H9 (cell line): Measurements from ENCODE around the gene SNAI3. TPM values are rescaled to one million over a fixed set of nuclear protein-coding genes. Genes with fewer than 3 reads are reported as not detected.

Experiments used
- DNase-seq: peaks from one replicate; pipeline ENCODE4 v3.0.0-alpha.2; 2017
- H2AFZ ChIP-seq: one replicate; pipeline ENCODE4 v1.6.1; 2013; ENCODE audit warnings: mild to moderate bottlenecking, low read length, control low read depth, moderate library complexity
- H2AK5ac ChIP-seq: 2 replicates; pipeline ENCODE4 v1.6.1; 2013; ENCODE audit warnings: low read length, control low read depth, mixed read lengths; ENCODE audit not compliant: insufficient read length
- H2BK120ac ChIP-seq: one replicate; pipeline ENCODE4 v1.6.1; 2013; ENCODE audit warnings: low read depth, mild to moderate bottlenecking, low read length, control low read depth, inconsistent platforms; ENCODE audit not compliant: poor library complexity, severe bottlenecking
- H2BK12ac ChIP-seq: 2 replicates; pipeline ENCODE4 v1.6.1; 2013; ENCODE audit warnings: low read length, control low read depth, mixed read lengths, low read depth; ENCODE audit not compliant: insufficient read length
- H2BK15ac ChIP-seq: 2 replicates; pipeline ENCODE4 v1.6.1; 2013; ENCODE audit warnings: low read depth, low read length, control low read depth
- H2BK20ac ChIP-seq: one replicate; pipeline ENCODE4 v1.6.1; 2013; ENCODE audit warnings: low read depth, mild to moderate bottlenecking, low read length, control low read depth, inconsistent platforms; ENCODE audit not compliant: poor library complexity, severe bottlenecking
- H2BK5ac ChIP-seq: 2 replicates; pipeline ENCODE4 v1.6.1; 2013; ENCODE audit warnings: low read length, control low read depth, mixed read lengths; ENCODE audit not compliant: insufficient read length
- H3K14ac ChIP-seq: 2 replicates; pipeline ENCODE4 v1.6.1; 2013; ENCODE audit warnings: low read length, control low read depth; ENCODE audit not compliant: insufficient read depth
- H3K18ac ChIP-seq: 2 replicates; pipeline ENCODE4 v1.6.1; 2013; ENCODE audit warnings: low read depth, mild to moderate bottlenecking, mixed read lengths, low read length, control low read depth; ENCODE audit not compliant: insufficient read length
- H3K23ac ChIP-seq: 2 replicates; pipeline ENCODE4 v1.6.1; 2013; ENCODE audit warnings: low read length, control low read depth, mixed read lengths, low read depth; ENCODE audit not compliant: insufficient read length
- H3K23me2 ChIP-seq: 2 replicates; pipeline ENCODE4 v1.6.1; 2013; ENCODE audit warnings: low read depth, mild to moderate bottlenecking, mixed read lengths, low read length, control low read depth; ENCODE audit not compliant: insufficient read length, poor library complexity, severe bottlenecking
- H3K27ac ChIP-seq: 2 replicates; pipeline ENCODE4 v1.5.1; 2013; ENCODE audit warnings: low read length, control low read depth, mixed read lengths, low read depth; ENCODE audit not compliant: insufficient read length
- H3K27me3 ChIP-seq: 2 replicates; pipeline ENCODE4 v1.6.1; 2013; ENCODE audit warnings: low read length, control low read depth, inconsistent platforms; ENCODE audit not compliant: insufficient read depth
- H3K4ac ChIP-seq: 2 replicates; pipeline ENCODE4 v1.6.1; 2013; ENCODE audit warnings: low read depth, mild to moderate bottlenecking, control low read depth, inconsistent platforms, low read length, moderate library complexity
- H3K4me1 ChIP-seq: 2 replicates; pipeline ENCODE4 v1.6.1; 2013; ENCODE audit warnings: low read length, control low read depth, inconsistent platforms; ENCODE audit not compliant: insufficient read depth
- H3K4me2 ChIP-seq: 2 replicates; pipeline ENCODE4 v1.6.1; 2013; ENCODE audit warnings: low read length, control low read depth, mixed read lengths; ENCODE audit not compliant: insufficient read length, insufficient read depth
- H3K56ac ChIP-seq: 2 replicates; pipeline ENCODE4 v1.6.1; 2013; ENCODE audit warnings: low read depth, mild to moderate bottlenecking, mixed read lengths, low read length, control low read depth; ENCODE audit not compliant: insufficient read length
- H3K79me1 ChIP-seq: 2 replicates; pipeline ENCODE4 v1.6.1; 2013; ENCODE audit warnings: low read depth, mild to moderate bottlenecking, moderate library complexity, low read length, control low read depth, inconsistent platforms; ENCODE audit not compliant: insufficient read depth, poor library complexity, severe bottlenecking
- H3K79me2 ChIP-seq: 2 replicates; pipeline ENCODE4 v1.6.1; 2013; ENCODE audit warnings: low read length, control low read depth, inconsistent platforms; ENCODE audit not compliant: insufficient read depth
- H3K9ac ChIP-seq: 2 replicates; pipeline ENCODE4 v1.6.1; 2013; ENCODE audit warnings: low read length, control low read depth, mixed read lengths; ENCODE audit not compliant: insufficient read length; ENCODE audit errors: extremely low read depth
- H3K9me3 ChIP-seq: one replicate; pipeline ENCODE4 v1.6.1; 2013; ENCODE audit warnings: low read depth, low read length, inconsistent platforms; ENCODE audit not compliant: control insufficient read depth
- H3T11ph ChIP-seq: one replicate; pipeline ENCODE4 v1.6.1; 2013; ENCODE audit warnings: mild to moderate bottlenecking, low read length, control low read depth, inconsistent platforms
- H4K20me1 ChIP-seq: one replicate; pipeline ENCODE4 v1.6.1; 2013; ENCODE audit not compliant: control insufficient read depth, insufficient read length, insufficient read depth
- H4K5ac ChIP-seq: 2 replicates; pipeline ENCODE4 v1.6.1; 2013; ENCODE audit warnings: low read depth, mild to moderate bottlenecking, mixed read lengths, low read length, control low read depth; ENCODE audit not compliant: insufficient read length
- H4K8ac ChIP-seq: replicated peaks from 2 replicates; pipeline ENCODE4 v1.6.1; 2013; ENCODE audit warnings: low read length, control low read depth, mixed read lengths, low read depth; ENCODE audit not compliant: insufficient read length
- H4K91ac ChIP-seq: 2 replicates; pipeline ENCODE4 v1.6.1; 2013; ENCODE audit warnings: low read depth, mild to moderate bottlenecking, moderate library complexity, mixed read lengths, low read length, control low read depth; ENCODE audit not compliant: insufficient read length
- H3K27ac Mint-ChIP-seq, 3 experiments: 2 replicates in 2 of 3; 3 replicates in 1 of 3; pipeline ENCODE4 v1.8.0; 2020 to 2021; ENCODE audit warnings: mixed read lengths in 3 of 3, mild to moderate bottlenecking in 1 of 3, moderate library complexity in 1 of 3
- H3K27me3 Mint-ChIP-seq: 2 replicates; pipeline ENCODE4 v1.8.0; 2021; ENCODE audit warnings: low read depth, mild to moderate bottlenecking, moderate library complexity, mixed read lengths
- H3K36me3 Mint-ChIP-seq, 3 experiments: 2 replicates in 2 of 3; 3 replicates in 1 of 3; pipeline ENCODE4 v1.8.0; 2020 to 2021; ENCODE audit warnings: low read depth in 3 of 3, mixed read lengths in 3 of 3; ENCODE audit not compliant: insufficient read depth in 1 of 3
- H3K4me1 Mint-ChIP-seq, 2 experiments: 2 replicates each; pipeline ENCODE4 v1.8.0; 2020; ENCODE audit warnings: mixed read lengths in 2 of 2
- H3K4me3 Mint-ChIP-seq, 2 experiments: 2 replicates in 1 of 2; 3 replicates in 1 of 2; pipeline ENCODE4 v1.8.0; 2020 to 2021; ENCODE audit warnings: mild to moderate bottlenecking in 2 of 2, mixed read lengths in 2 of 2, moderate library complexity in 1 of 2
- H3K9me3 Mint-ChIP-seq, 2 experiments: 2 replicates in 1 of 2; 3 replicates in 1 of 2; pipeline ENCODE4 v1.8.0; 2020; ENCODE audit warnings: mild to moderate bottlenecking in 2 of 2, mixed read lengths in 2 of 2, moderate library complexity in 1 of 2
- CTCF ChIP-seq: fragments of 200-600 bp; sonication (generic); conservative IDR thresholded peaks from 3 replicates; pipeline ENCODE4 v1.8.0; 2021; ENCODE audit warnings: antibody characterized with exemption, mild to moderate bottlenecking
- WGBS: extraction: QIAGEN DNeasy Blood & Tissue Kit; methylation state at CpG from one replicate; pipeline ENCODE4 v1.1.7; 2013; ENCODE audit warnings: missing lambda C conversion rate, low lambda C conversion rate, mixed read lengths; ENCODE audit not compliant: insufficient read length; ENCODE audit errors: extremely low coverage; 5-methylcytosine and 5-hydroxymethylcytosine counted together
- total RNA-seq: library from RNA; stranded (reverse); gene quantifications from 2 replicates; pipeline ENCODE4 v1.2.1, GENCODE V29; 2021

SNAI3 gene
- total RNA-seq, 1 experiment from 2014 or later = 3.2 TPM

GRCh38 chr16:88692861-88693260, 6.6 kb upstream of the SNAI3 start:
- Histone ChIP-seq H3T11ph (no peak overlapping the region), H2BK12ac (no peak overlapping the region), H2BK15ac (no peak overlapping the region), H3K27ac (no peak overlapping the region), H2BK120ac (no peak overlapping the region), H3K27me3 (no peaks in the 10 kb centered on the region), H3K56ac (no peak overlapping the region), H3K4me1 (no peaks in the 10 kb centered on the region), H3K18ac (no peak overlapping the region), H2AK5ac (no peak overlapping the region), H2BK20ac (no peak overlapping the region), H3K23me2 (no peaks in the 10 kb centered on the region), H2AFZ (no peak overlapping the region), H4K20me1 (no peaks in the 10 kb centered on the region), H3K9me3 (no peaks in the 10 kb centered on the region), H3K9ac (no peak overlapping the region), H4K91ac (no peak overlapping the region), H4K8ac (no peak overlapping the region), H3K4ac (no peak overlapping the region), H4K5ac (no peak overlapping the region), H3K4me2 (no peak overlapping the region), H3K23ac (no peak overlapping the region), H2BK5ac (no peak overlapping the region), H3K79me1 (no peaks in the 10 kb centered on the region), H3K79me2 (no peaks in the 10 kb centered on the region), H3K14ac (no peak overlapping the region)
- peaks cover 11 to 12% of the 10 kb centered on the region in 2 experiments for H3K4me1 Mint-ChIP-seq
- WGBS = no CpG with 5 or more reads among the region's 10 CpGs
- no peak overlapping the region for H3K4me3 Mint-ChIP-seq
- H3K36me3 Mint-ChIP-seq = peaks cover 0 to 10% (median 4%) of the 10 kb centered on the region in 3 experiments; a peak in 4 of 7 replicates
- no peak for DNase-seq
- no peak for TF ChIP-seq CTCF
- no peak overlapping the region for H3K27ac Mint-ChIP-seq
- H3K9me3 Mint-ChIP-seq = no peaks in the 10 kb centered on the region
- peaks cover 23% of the 10 kb centered on the region for H3K27me3 Mint-ChIP-seq
